Smooth muscle cell (in vitro differentiated cells): Measurements from ENCODE around the gene NECTIN1. TPM values are rescaled to one million over a fixed set of nuclear protein-coding genes. Genes with fewer than 3 reads are reported as not detected.
A peak's percentile ranks its signal among the peaks of the same experiment; 100 is the strongest.

Experiments
- DNase-seq: peaks from one replicate; lab custom pipeline; 2025; ENCODE audit not compliant: unreplicated experiment; lab: John Stamatoyannopoulos, UW
- H2AFZ ChIP-seq: fragments of 200-600 bp; sonication (generic); 2 replicates; pipeline ENCODE4 v1.6.0; 2016; ENCODE audit warnings: antibody characterized with exemption, low read depth, mild to moderate bottlenecking
- H3F3A ChIP-seq: fragments of 200-600 bp; sonication (generic); 2 replicates; pipeline ENCODE4 v1.6.0; 2017; ENCODE audit warnings: antibody characterized with exemption, low read depth
- H3K27ac ChIP-seq: fragments of 200-600 bp; sonication (generic); 2 replicates; pipeline ENCODE4 v1.5.1; 2016; ENCODE audit warnings: low read depth, mild to moderate bottlenecking
- H3K27me3 ChIP-seq: fragments of 200-600 bp; sonication (generic); 2 replicates; pipeline ENCODE4 v1.6.1; 2016; ENCODE audit warnings: low read depth, mild to moderate bottlenecking
- H3K36me3 ChIP-seq: fragments of 200-600 bp; sonication (generic); 2 replicates; pipeline ENCODE4 v1.5.1; 2016; ENCODE audit warnings: low read depth
- H3K4me1 ChIP-seq: fragments of 200-600 bp; sonication (generic); 2 replicates; pipeline ENCODE4 v1.5.1; 2016; ENCODE audit warnings: low read depth
- H3K4me2 ChIP-seq: fragments of 200-600 bp; sonication (generic); 2 replicates; pipeline ENCODE4 v1.6.0; 2016; ENCODE audit warnings: mild to moderate bottlenecking
- H3K4me3 ChIP-seq: fragments of 200-600 bp; sonication (generic); 2 replicates; pipeline ENCODE4 v1.5.1; 2016; ENCODE audit warnings: mild to moderate bottlenecking
- H3K79me2 ChIP-seq: fragments of 200-600 bp; sonication (generic); 2 replicates; pipeline ENCODE4 v1.6.0; 2016; ENCODE audit warnings: low read depth, mild to moderate bottlenecking
- H3K9ac ChIP-seq: fragments of 200-600 bp; sonication (generic); 2 replicates; pipeline ENCODE4 v1.6.0; 2016; ENCODE audit warnings: low read depth
- H3K9me3 ChIP-seq: fragments of 200-600 bp; sonication (generic); replicated peaks from 2 replicates; pipeline ENCODE4 v1.5.1; 2016; ENCODE audit warnings: low read depth
- H4K20me1 ChIP-seq: fragments of 200-600 bp; sonication (generic); 2 replicates; pipeline ENCODE4 v1.6.0; 2016; ENCODE audit warnings: low read depth
- WGBS: methylation state at CpG from one replicate; pipeline ENCODE4 v1.1.7; 2016; ENCODE audit warnings: low lambda C conversion rate; 5-methylcytosine and 5-hydroxymethylcytosine counted together
- polyA plus RNA-seq: library from polyadenylated mRNA; unstranded; fragments of >200 nt; fragmentation: Nextera tagmentation; extraction: Ambion mirVana; gene quantifications from 2 replicates; pipeline ENCODE4 v1.2.1, GENCODE V29; 2016
- total RNA-seq: library from RNA; depleted of rRNA; stranded (reverse); fragments of >200 nt; gene quantifications from 2 replicates; pipeline ENCODE4 v1.2.3, GENCODE V29; 2014
- TF ChIP-seq, protein P1 (sequence below): fragments of 200-600 bp; sonication (generic); IDR thresholded peaks from 2 replicates; pipeline ENCODE4 v1.5.1; 2017; ENCODE audit warnings: borderline replicate concordance, mild to moderate bottlenecking, antibody characterized with exemption; ENCODE audit not compliant: insufficient read depth, poor library complexity, severe bottlenecking

Gene NECTIN1
- total and polyA plus RNA-seq, 2 experiments from 2014 or later, result 4.9 to 10.1 TPM

DNA sequence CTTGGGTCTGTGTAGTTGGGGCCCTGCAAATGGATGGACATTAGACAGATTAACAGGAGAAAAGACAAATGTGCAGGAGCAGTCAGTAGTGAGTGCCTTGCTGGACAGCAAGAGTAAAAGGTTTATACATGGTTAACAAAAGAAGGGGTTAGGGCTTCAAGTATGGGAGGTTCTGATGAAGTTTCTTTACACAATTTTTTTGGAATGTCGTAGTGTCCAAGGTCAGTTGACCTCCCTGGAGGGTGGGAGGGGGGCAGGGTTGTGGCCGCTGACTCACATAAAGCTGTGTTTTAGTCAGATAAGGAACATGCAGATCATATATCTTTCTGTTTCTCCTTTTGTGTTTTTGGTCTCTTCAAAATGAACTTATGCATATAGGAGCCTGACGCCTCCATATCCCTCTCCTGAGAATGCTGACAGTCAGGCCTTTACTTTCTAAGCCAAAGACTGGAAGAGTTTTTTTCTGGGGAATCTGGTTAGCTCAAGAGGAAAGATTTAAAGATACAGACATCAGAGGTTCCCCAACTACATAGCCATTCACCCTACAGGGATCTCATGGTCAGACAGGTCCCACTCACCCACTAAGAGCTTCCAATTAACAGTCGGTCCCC is 134.3 kb downstream of the NECTIN1 start:
- Histone ChIP-seq H3K79me2 (no peaks in the 10 kb centered on the region), H3K9me3 (no peaks in the 10 kb centered on the region)
- DNase-seq, result no peak

DNA sequence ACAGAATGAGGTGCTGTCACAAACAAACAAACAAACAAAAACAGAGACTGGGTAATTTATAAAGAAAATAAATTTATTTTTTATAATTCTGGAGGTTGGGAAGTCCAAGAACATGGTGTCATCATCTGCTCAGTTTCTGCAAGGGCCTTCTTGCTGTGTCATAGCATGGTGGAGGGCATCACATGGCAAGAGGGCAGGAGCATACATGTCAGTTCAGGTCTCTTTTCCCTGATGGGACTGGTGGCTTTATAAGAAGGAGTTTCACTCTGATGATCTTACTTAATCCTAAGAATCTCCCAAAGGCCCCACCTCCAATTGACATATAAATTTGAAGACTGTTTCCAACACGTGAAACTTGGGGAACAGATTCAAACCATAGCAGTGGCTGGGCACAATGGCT is 135.7 kb downstream of the NECTIN1 start:
- no peak overlapping the region for H3K4me2 ChIP-seq
- WGBS, result 89% methylated on average over 1 of the region's 1 CpG
- no peaks in the 10 kb centered on the region for H3K4me1 ChIP-seq
- TF ChIP-seq, protein P1, sequence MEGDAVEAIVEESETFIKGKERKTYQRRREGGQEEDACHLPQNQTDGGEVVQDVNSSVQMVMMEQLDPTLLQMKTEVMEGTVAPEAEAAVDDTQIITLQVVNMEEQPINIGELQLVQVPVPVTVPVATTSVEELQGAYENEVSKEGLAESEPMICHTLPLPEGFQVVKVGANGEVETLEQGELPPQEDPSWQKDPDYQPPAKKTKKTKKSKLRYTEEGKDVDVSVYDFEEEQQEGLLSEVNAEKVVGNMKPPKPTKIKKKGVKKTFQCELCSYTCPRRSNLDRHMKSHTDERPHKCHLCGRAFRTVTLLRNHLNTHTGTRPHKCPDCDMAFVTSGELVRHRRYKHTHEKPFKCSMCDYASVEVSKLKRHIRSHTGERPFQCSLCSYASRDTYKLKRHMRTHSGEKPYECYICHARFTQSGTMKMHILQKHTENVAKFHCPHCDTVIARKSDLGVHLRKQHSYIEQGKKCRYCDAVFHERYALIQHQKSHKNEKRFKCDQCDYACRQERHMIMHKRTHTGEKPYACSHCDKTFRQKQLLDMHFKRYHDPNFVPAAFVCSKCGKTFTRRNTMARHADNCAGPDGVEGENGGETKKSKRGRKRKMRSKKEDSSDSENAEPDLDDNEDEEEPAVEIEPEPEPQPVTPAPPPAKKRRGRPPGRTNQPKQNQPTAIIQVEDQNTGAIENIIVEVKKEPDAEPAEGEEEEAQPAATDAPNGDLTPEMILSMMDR, result no peak
- no peak overlapping the region for H3K27ac ChIP-seq
- no peaks in the 10 kb centered on the region for H3K79me2 ChIP-seq
- no peaks in the 10 kb centered on the region for H3K36me3 ChIP-seq
- no peak for DNase-seq
- H3K4me3 ChIP-seq, result no peak overlapping the region
- no peak overlapping the region for H2AFZ ChIP-seq
- H3K9me3 ChIP-seq, result no peaks in the 10 kb centered on the region
- no peak overlapping the region for H3K9ac ChIP-seq
- no peaks in the 10 kb centered on the region for H3F3A ChIP-seq
- H4K20me1 ChIP-seq, result no peaks in the 10 kb centered on the region
- H3K27me3 ChIP-seq, result no peaks in the 10 kb centered on the region

More for the DNA sequence above, 134.3 kb downstream of the NECTIN1 start:
- Histone ChIP-seq H4K20me1 (no peaks in the 10 kb centered on the region), H3K4me1 (no peaks in the 10 kb centered on the region), H3K27me3 (no peaks in the 10 kb centered on the region), H3F3A (no peaks in the 10 kb centered on the region), H3K4me2 (peak overlapping the region; percentile 46), H3K36me3 (no peaks in the 10 kb centered on the region), H3K9ac (no peak overlapping the region), H2AFZ (no peak overlapping the region), H3K27ac (peak overlapping the region; percentile 31), H3K4me3 (no peak overlapping the region)
- TF ChIP-seq, protein P1, result no peak
- 22% methylated on average over 4 of the region's 4 CpGs for WGBS

DNA sequence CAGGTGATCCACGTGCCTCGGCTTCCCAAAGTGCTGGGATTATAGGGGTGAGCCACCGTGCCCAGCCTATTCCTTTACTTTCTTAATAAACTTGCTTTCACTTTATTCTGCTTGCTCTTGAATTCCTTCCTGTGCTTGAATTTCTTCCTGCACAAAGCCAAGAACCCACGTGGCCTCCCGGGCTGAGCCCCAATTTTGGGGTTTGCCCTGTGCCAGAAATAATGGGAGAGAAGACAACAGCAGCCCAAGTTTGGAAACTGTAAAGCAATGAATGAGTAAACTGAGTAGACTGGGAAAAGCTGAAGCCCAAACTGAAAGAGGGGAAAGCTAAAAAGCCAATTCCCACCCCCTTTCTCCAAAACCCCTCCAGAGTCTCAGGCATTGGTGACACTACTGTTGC is 136.4 kb downstream of the NECTIN1 start:
- Histone ChIP-seq H3K4me2 (no peak overlapping the region), H3K9ac (no peak overlapping the region), H4K20me1 (no peaks in the 10 kb centered on the region), H3K4me1 (no peaks in the 10 kb centered on the region), H2AFZ (no peak overlapping the region), H3K79me2 (no peaks in the 10 kb centered on the region), H3K27me3 (no peaks in the 10 kb centered on the region), H3K36me3 (no peaks in the 10 kb centered on the region), H3K9me3 (no peaks in the 10 kb centered on the region), H3K27ac (no peak overlapping the region), H3F3A (no peaks in the 10 kb centered on the region), H3K4me3 (no peak overlapping the region)
- no peak for DNase-seq
- TF ChIP-seq, protein P1, result no peak
- WGBS, result 93% methylated on average over 5 of the region's 5 CpGs

DNA sequence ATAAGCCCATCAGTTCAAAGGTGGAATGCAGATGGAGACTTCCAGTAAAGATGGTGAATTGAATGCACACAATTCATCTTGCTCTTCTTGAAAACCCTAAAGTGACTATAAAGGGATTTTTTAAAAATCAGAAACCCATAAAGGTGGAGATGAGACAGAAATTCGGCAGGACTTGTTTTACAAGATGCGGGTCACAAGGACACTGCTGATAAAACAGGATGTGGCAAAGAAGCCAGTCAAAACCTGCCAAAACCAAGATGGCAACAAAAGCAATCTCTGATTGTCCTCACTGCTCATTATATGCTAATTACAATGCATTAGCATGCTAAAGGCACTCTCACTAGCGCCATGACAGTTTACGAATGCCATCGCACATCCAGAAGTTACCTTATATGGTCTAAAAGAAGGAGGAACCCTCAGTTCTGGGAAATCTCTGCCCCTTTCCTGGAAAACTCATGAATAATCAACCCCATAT is 137.1 kb downstream of the NECTIN1 start:
- no peaks in the 10 kb centered on the region for H3K4me1 ChIP-seq
- H3K79me2 ChIP-seq, result no peaks in the 10 kb centered on the region
- H3K9me3 ChIP-seq, result no peaks in the 10 kb centered on the region
- TF ChIP-seq, protein P1, result no peak
- no peak overlapping the region for H3K4me2 ChIP-seq
- no peak for DNase-seq
- H3K27ac ChIP-seq, result no peak overlapping the region
- no peaks in the 10 kb centered on the region for H4K20me1 ChIP-seq
- H3F3A ChIP-seq, result no peaks in the 10 kb centered on the region
- no peak overlapping the region for H2AFZ ChIP-seq
- WGBS, result 81% methylated on average over 5 of the region's 5 CpGs
- H3K4me3 ChIP-seq, result no peak overlapping the region
- no peak overlapping the region for H3K9ac ChIP-seq
- H3K36me3 ChIP-seq, result no peaks in the 10 kb centered on the region
- H3K27me3 ChIP-seq, result no peaks in the 10 kb centered on the region
